ENCODE results near the gene BTG2.

Gene BTG2

GRCh38 chr1:203338335-203339036 lies 33.2 kb downstream of the BTG2 start:
- TF ChIP-seq CTCF (IDR thresholded peaks at IDR 0.05; ENCODE audit: low read depth, low read length), result peak; percentile 94
- no peak overlapping the region for H3K4me3 ChIP-seq (ENCODE audit: low read depth, low read length)

- no peak overlapping the region for H3K4me3 ChIP-seq (ENCODE audit: low read depth, low read length)
- TF ChIP-seq CTCF (IDR thresholded peaks at IDR 0.05; ENCODE audit: low read depth, low read length), result peak; percentile 82
Measured at GRCh38 chr1:203340112-203340790, 34.9 kb downstream of the BTG2 start.

- TF ChIP-seq CTCF (IDR thresholded peaks at IDR 0.05; ENCODE audit: low read depth, low read length), result peak; percentile 77
- no peak overlapping the region for H3K4me3 ChIP-seq (ENCODE audit: low read depth, low read length)
Measured at GRCh38 chr1:203342192-203342940, 37.0 kb downstream of the BTG2 start.

GRCh38 chr1:203343956-203344754 lies 38.8 kb downstream of the BTG2 start:
- no peak for TF ChIP-seq CTCF (IDR thresholded peaks at IDR 0.05; ENCODE audit: low read depth, low read length)
- no peak overlapping the region for H3K4me3 ChIP-seq (ENCODE audit: low read depth, low read length)

GRCh38 chr1:203346060-203346768 lies 40.9 kb downstream of the BTG2 start:
- no peak for TF ChIP-seq CTCF (IDR thresholded peaks at IDR 0.05; ENCODE audit: low read depth, low read length)
- H3K4me3 ChIP-seq (ENCODE audit: low read depth, low read length), result no peak overlapping the region

- H3K4me3 ChIP-seq (ENCODE audit: low read depth, low read length), result no peak overlapping the region
- TF ChIP-seq CTCF (IDR thresholded peaks at IDR 0.05; ENCODE audit: low read depth, low read length), result no peak
Measured at GRCh38 chr1:203346769-203347102, 41.4 kb downstream of the BTG2 start.
